ENCODE measurements around the gene DNAJC5G.

- TF ChIP-seq, protein P1, sequence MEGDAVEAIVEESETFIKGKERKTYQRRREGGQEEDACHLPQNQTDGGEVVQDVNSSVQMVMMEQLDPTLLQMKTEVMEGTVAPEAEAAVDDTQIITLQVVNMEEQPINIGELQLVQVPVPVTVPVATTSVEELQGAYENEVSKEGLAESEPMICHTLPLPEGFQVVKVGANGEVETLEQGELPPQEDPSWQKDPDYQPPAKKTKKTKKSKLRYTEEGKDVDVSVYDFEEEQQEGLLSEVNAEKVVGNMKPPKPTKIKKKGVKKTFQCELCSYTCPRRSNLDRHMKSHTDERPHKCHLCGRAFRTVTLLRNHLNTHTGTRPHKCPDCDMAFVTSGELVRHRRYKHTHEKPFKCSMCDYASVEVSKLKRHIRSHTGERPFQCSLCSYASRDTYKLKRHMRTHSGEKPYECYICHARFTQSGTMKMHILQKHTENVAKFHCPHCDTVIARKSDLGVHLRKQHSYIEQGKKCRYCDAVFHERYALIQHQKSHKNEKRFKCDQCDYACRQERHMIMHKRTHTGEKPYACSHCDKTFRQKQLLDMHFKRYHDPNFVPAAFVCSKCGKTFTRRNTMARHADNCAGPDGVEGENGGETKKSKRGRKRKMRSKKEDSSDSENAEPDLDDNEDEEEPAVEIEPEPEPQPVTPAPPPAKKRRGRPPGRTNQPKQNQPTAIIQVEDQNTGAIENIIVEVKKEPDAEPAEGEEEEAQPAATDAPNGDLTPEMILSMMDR (IDR thresholded peaks at IDR 0.05), result no peak
- no peak for TF ChIP-seq POLR2A (IDR thresholded peaks at IDR 0.05)
These were observed 34.8 kb upstream of the DNAJC5G start for GRCh38 chr2:27240406-27240805.

All from right lobe of liver (tissue), 4 donors.